HepG2 (cell line): ENCODE data around the gene GTF3C5. TPM values are rescaled to one million over a fixed set of nuclear protein-coding genes. Genes with fewer than 3 reads are reported as not detected.

Source experiments
- ATAC-seq: fragments of 200-7000 bp; cut with Tn5 transposase; 3 replicates; pipeline ENCODE4 v1.9.1; 2020; ENCODE audit warnings: mild to moderate bottlenecking, moderate library complexity
- BruUV-seq: library from RNA; stranded (reverse); fragments of 400-500 nt; replicated peaks from 2 replicates; lab custom pipeline; 2021; lab: Mats Ljungman, UMichigan
- CTCF ChIA-PET: fragments of 300-600 bp; formaldehyde crosslinking; extraction: SDS; loops from one replicate; lab custom pipeline; 2021; ENCODE audit warnings: low total read pairs, inconsistent platforms, low intra/inter-chr PET ratio; lab: Yijun Ruan, JAX
- POLR2A ChIA-PET: fragments of 350-600 bp; sonication (Branson Sonifier 250); formaldehyde crosslinking; loops from one replicate; lab custom pipeline; 2020; ENCODE audit warnings: antibody characterized with exemption, inconsistent platforms; lab: Yijun Ruan, JAX
- DNase-seq: peaks from one replicate; pipeline ENCODE4 v3.0.0-alpha.2; 2015; ENCODE audit warnings: low spot score
- FAIRE-seq: peaks from 3 replicates; lab custom pipeline; 2011; peaks lifted over from hg19 to GRCh38; lab: Jason Lieb, UNC
- H2AFZ ChIP-seq: one replicate; pipeline ENCODE4 v1.6.1; 2011; ENCODE audit warnings: low read length, inconsistent platforms
- H3K27ac ChIP-seq: fragments of 300-600 bp; 3 replicates; pipeline ENCODE4 v1.8.0; 2011; ENCODE audit warnings: mixed run types, mild to moderate bottlenecking, mixed read lengths, low read length, inconsistent platforms; ENCODE audit not compliant: insufficient read depth; ENCODE audit errors: extremely low read length
- H3K27me3 ChIP-seq, 2 experiments: fragments of 200-600 bp in 1 of 2; 2 replicates in 1 of 2; 3 replicates in 1 of 2; pipeline versions ENCODE4 v1.6.0 to v1.8.0; 2011; ENCODE audit warnings: low read length in 2 of 2, mild to moderate bottlenecking in 2 of 2, moderate library complexity in 2 of 2, inconsistent platforms in 1 of 2; ENCODE audit not compliant: insufficient read depth in 2 of 2, control insufficient read depth in 1 of 2
- H3K36me3 ChIP-seq, 2 experiments: fragments of 200-600 bp in 1 of 2; replicated peaks in 1 of 2; 2 replicates in 1 of 2; 3 replicates in 1 of 2; pipeline versions ENCODE4 v1.5.1 to v1.8.0; 2011; ENCODE audit warnings: low read length in 2 of 2, inconsistent platforms in 1 of 2; ENCODE audit not compliant: insufficient read depth in 2 of 2, control insufficient read depth in 1 of 2
- H3K4me1 ChIP-seq: 2 replicates; pipeline ENCODE4 v1.5.1; 2012; ENCODE audit warnings: low read length, inconsistent platforms; ENCODE audit not compliant: insufficient read depth
- H3K4me2 ChIP-seq: 2 replicates; pipeline ENCODE4 v1.6.0; 2011; ENCODE audit warnings: low read depth, low read length, inconsistent platforms
- H3K4me3 ChIP-seq, 3 experiments: fragments of 200-600 bp in 1 of 3; sonication (generic), shearing (Covaris generic) in 1 of 3; replicated peaks in 1 of 3; 2 replicates each; pipeline ENCODE4 v1.5.1; 2011 to 2016; ENCODE audit warnings: low read length in 3 of 3, inconsistent platforms in 2 of 3, low read depth in 2 of 3, mild to moderate bottlenecking in 2 of 3, control low read depth in 1 of 3, mixed read lengths in 1 of 3; ENCODE audit not compliant: insufficient read depth in 1 of 3
- H3K79me2 ChIP-seq: one replicate; pipeline ENCODE4 v1.6.1; 2011; ENCODE audit warnings: low read length, inconsistent platforms; ENCODE audit not compliant: insufficient read depth
- H3K9ac ChIP-seq: 2 replicates; pipeline ENCODE4 v1.6.0; 2011; ENCODE audit warnings: mild to moderate bottlenecking, low read depth, low read length, inconsistent platforms; ENCODE audit not compliant: insufficient read depth
- H3K9me3 ChIP-seq: 2 replicates; pipeline ENCODE4 v1.5.1; 2012; ENCODE audit warnings: mild to moderate bottlenecking, low read length
- H4K20me1 ChIP-seq: 2 replicates; pipeline ENCODE4 v1.6.0; 2011; ENCODE audit warnings: inconsistent platforms, mild to moderate bottlenecking, low read length, moderate library complexity; ENCODE audit not compliant: insufficient read depth
- ATF7 ChIP-seq, 2 experiments: fragments of 450-650 bp in 1 of 2; sonication (generic) in 1 of 2; formaldehyde crosslinking in 1 of 2; IDR thresholded peaks; 2 replicates each; pipeline versions ENCODE4 v1.4.0 to v1.6.1; 2016 to 2020; ENCODE audit warnings: antibody characterized with exemption in 1 of 2, mild to moderate bottlenecking in 1 of 2, missing genetic modification reagents in 1 of 2
- ZNF205 ChIP-seq: IDR thresholded peaks from 2 replicates; pipeline ENCODE4 v1.6.1; 2018; ENCODE audit warnings: missing biosample characterization, missing genetic modification reagents
- ZNF512B ChIP-seq: sonication (generic); formaldehyde crosslinking; IDR thresholded peaks from 2 replicates; pipeline ENCODE4 v1.5.1; 2020; ENCODE audit warnings: missing genetic modification reagents, mild to moderate bottlenecking, borderline replicate concordance
- ZNF687 ChIP-seq: sonication (generic); formaldehyde crosslinking; IDR thresholded peaks from 2 replicates; pipeline ENCODE4 v1.5.1; 2020; ENCODE audit warnings: mild to moderate bottlenecking, missing genetic modification reagents, moderate library complexity
- WGBS: methylation state at CpG from one replicate; pipeline ENCODE4 v1.1.6; 2017; ENCODE audit warnings: low lambda C conversion rate; 5-methylcytosine and 5-hydroxymethylcytosine counted together
- in situ Hi-C: cut with HindIII; loops from 2 replicates; pipeline ENCODE4 v1.10.0; 2017; ENCODE audit warnings: low pct_unique_long_range_greater_than_20kb; ENCODE audit not compliant: extremely low pct_ligation_motif_present
- intact Hi-C: fragments of 100-400 bp; cut with micrococcal nuclease; formaldehyde crosslinking; loops from one replicate; pipeline ENCODE4 v1.10.0; 2022; ENCODE audit not compliant: unreplicated experiment
- polyA plus RNA-seq, 8 experiments: library from polyadenylated mRNA; depleted of rRNA in 3 of 8; stranded (reverse) in 7 of 8; unstranded in 1 of 8; fragments of >200 nt; fragmentation: Illumina TruSeq in 4 of 8; extraction: Trizol in 4 of 8; gene quantifications; 2 replicates each; pipeline versions ENCODE4 v1.2.1 to v1.2.3, GENCODE V29; 2011 to 2016; ENCODE audit warnings: low read depth in 4 of 8, missing spikeins in 1 of 8, mixed read lengths in 1 of 8; ENCODE audit not compliant: insufficient read depth in 1 of 8
- total RNA-seq, 5 experiments: library from RNA; depleted of rRNA; stranded (reverse); fragments of >200 nt; fragmentation: Illumina TruSeq; extraction: Trizol; gene quantifications; 2 replicates each; pipeline ENCODE4 v1.2.3, GENCODE V29; 2016; ENCODE audit warnings: low read depth in 1 of 5

GTF3C5 gene
- total and polyA plus RNA-seq, 2 of the 13 experiments (the other 11 are each of a cell fraction or from before 2014, with no cell fraction given): 66.9 to 92.6 TPM

GRCh38 chr9:132986114-132986513, 44.7 kb upstream of the GTF3C5 start:
- in situ Hi-C loops (no loop called here), intact Hi-C loops (no loop called here)
- Histone ChIP-seq H3K9me3 (no peaks in the 10 kb centered on the region), H3K27me3 (peaks cover 5 to 32% of the 10 kb centered on the region in 2 experiments; a peak in 3 of 5 replicates), H3K4me2 (no peak overlapping the region), H3K27ac (no peak overlapping the region), H3K4me1 (peaks cover 48% of the 10 kb centered on the region), H4K20me1 (no peaks in the 10 kb centered on the region), H3K4me3 (no peak overlapping the region), H2AFZ (no peak overlapping the region), H3K36me3 (no peaks in the 10 kb centered on the region), H3K9ac (no peak overlapping the region), H3K79me2 (no peaks in the 10 kb centered on the region)
- ATAC-seq: no peak
- no peak for DNase-seq
- WGBS: 42% methylated on average over 8 of the region's 13 CpGs
- FAIRE-seq: no peak
- TF ChIP-seq ATF7 (IDR thresholded peaks at IDR 0.05): peak; percentile 36; the same call in 1 of the 2 replicates
- TF ChIP-seq ATF7 (CRISPR knock-in tag; IDR thresholded peaks at IDR 0.05): no peak
- TF ChIP-seq ZNF205 (CRISPR knock-in tag): no peak
- CTCF ChIA-PET: no interaction called here
- no TSS peak for BruUV-seq
- POLR2A ChIA-PET: no interaction called here

DNA sequence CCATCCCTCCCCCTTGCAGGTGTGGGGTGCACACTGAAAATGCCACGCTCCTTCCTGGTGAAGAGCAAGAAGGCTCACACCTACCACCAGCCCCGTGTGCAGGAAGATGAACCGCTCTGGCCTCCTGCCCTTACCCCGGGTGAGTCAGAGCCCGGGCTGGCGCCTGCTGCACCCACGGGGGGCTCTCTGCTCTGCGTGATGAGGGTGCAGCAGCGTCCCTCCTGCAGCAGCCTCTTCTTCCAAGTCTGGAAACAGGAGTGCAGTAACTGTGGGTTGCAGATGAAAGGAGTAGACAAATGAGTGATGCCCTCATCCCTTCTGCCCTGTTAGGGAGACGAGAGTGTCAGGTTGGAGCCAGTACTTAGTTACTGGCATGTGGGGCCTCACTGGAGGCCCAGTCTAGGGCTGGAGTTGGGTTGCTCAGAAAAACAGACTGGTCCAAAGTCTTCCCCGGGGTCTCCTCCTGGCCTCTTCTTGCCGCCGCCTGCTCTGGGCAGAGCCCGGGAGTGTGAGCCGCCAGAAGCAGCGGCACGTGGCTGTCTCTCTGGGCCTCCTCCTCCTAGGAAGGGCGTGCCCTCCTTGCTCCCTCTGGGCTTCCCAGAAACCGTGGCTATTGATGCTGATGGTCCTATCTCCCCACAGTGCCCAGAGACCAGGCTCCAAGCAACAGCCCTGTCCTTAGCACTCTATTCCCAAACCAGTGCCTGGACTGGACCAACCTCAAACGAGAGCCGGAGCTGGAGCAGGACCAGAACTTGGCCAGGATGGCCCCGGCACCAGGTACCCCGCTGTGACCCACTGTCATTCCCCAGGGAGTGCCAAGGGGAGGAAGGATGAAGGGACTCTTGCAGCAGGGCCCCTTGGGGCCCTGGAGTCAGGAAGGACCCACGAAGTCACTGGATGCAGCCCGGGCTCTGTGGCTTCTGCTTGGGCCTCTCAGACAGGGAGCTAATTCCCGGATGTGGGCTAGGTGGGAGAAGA, 43.9 kb upstream of the GTF3C5 start:
- peak overlapping the region; percentile 46 for H3K4me2 ChIP-seq
- H3K9me3 ChIP-seq: no peaks in the 10 kb centered on the region
- peaks cover 53% of the 10 kb centered on the region for H3K4me1 ChIP-seq
- no peak for DNase-seq
- POLR2A ChIA-PET: interaction anchor here (0.6 kb wide), 1 partner anchor 14 kb away, joined by 3 read pairs; no protein-coding TSS in a partner anchor
- intact Hi-C loops: no loop called here
- peaks cover 5 to 32% of the 10 kb centered on the region in 2 experiments; a peak in 4 of 5 replicates for H3K27me3 ChIP-seq
- in situ Hi-C loops: no loop called here
- FAIRE-seq: no peak
- WGBS: 18% methylated on average over 21 of the region's 26 CpGs
- no peak overlapping the region; a peak in 1 of 6 replicates for H3K4me3 ChIP-seq
- peak; percentile 39 for ATAC-seq
- H3K36me3 ChIP-seq: no peaks in the 10 kb centered on the region
- CTCF ChIA-PET: no interaction called here
- no peaks in the 10 kb centered on the region for H3K79me2 ChIP-seq
- no peak overlapping the region for H3K27ac ChIP-seq
- no TSS peak for BruUV-seq
- no peak overlapping the region for H3K9ac ChIP-seq
- no peak overlapping the region for H2AFZ ChIP-seq
- H4K20me1 ChIP-seq: no peaks in the 10 kb centered on the region
- TF ChIP-seq ZNF687 (peak; percentile 57), ZNF512B (CRISPR knock-in tag) (no peak)
